Ovary (tissue), 3 donors: Measurements from ENCODE around the gene HDAC1.

Experiments
- EP300 ChIP-seq: sonication (generic); formaldehyde crosslinking; IDR thresholded peaks from one replicate; pipeline ENCODE4 v1.6.1; 2017; ENCODE audit warnings: antibody characterized with exemption
- POLR2A ChIP-seq: fragments of 450-650 bp; IDR thresholded peaks from one replicate; pipeline ENCODE4 v1.6.1; 2017; ENCODE audit warnings: antibody characterized with exemption, mild to moderate bottlenecking, moderate library complexity
- TF ChIP-seq, protein P1 (sequence below), 3 donors: fragments of 450-650 bp in 2 of 3; fragments of 200-600 bp in 1 of 3; IDR thresholded peaks; one replicate each; pipeline versions ENCODE4 v1.5.1 to v1.8.0; 2016 to 2022; ENCODE audit warnings: antibody characterized with exemption in 3 of 3, mild to moderate bottlenecking in 1 of 3
- donor health status: DM: no; HTN: no; CAD: no.

DNA sequence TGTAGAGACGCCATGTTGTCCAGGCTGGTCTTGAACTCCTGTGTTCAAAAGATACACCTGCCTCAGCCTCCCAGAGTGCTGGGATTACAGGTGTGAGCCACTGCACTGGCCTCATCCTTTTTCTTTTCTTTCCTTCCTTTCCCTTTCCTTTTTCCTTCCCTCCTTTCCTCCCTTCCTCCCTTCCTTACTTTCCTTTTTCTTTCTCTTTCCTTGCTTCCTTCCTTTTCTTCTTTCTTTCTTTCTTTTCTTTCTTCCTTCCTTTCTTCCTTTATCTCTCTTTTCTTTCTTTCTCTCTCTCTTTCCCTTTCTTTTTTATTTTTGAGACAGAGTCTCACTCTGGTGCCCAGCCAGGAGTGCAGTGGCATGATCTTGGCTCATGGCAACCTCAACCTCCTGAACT lies 64.6 kb downstream of the HDAC1 start:
- TF ChIP-seq, protein P1, sequence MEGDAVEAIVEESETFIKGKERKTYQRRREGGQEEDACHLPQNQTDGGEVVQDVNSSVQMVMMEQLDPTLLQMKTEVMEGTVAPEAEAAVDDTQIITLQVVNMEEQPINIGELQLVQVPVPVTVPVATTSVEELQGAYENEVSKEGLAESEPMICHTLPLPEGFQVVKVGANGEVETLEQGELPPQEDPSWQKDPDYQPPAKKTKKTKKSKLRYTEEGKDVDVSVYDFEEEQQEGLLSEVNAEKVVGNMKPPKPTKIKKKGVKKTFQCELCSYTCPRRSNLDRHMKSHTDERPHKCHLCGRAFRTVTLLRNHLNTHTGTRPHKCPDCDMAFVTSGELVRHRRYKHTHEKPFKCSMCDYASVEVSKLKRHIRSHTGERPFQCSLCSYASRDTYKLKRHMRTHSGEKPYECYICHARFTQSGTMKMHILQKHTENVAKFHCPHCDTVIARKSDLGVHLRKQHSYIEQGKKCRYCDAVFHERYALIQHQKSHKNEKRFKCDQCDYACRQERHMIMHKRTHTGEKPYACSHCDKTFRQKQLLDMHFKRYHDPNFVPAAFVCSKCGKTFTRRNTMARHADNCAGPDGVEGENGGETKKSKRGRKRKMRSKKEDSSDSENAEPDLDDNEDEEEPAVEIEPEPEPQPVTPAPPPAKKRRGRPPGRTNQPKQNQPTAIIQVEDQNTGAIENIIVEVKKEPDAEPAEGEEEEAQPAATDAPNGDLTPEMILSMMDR (IDR thresholded peaks at IDR 0.05) = no peak
- no peak for TF ChIP-seq EP300
- no peak for TF ChIP-seq POLR2A
